GM18526 (cell line): ENCODE measurements around the gene C19orf67.
A peak's percentile ranks its signal among the peaks of the same experiment; 100 is the strongest.

Experiments used
- POLR2A ChIP-seq: IDR thresholded peaks from 3 replicates; pipeline ENCODE4 v1.6.1; 2011; ENCODE audit not compliant: insufficient read length; ENCODE audit errors: extremely low read depth

Gene C19orf67

DNA sequence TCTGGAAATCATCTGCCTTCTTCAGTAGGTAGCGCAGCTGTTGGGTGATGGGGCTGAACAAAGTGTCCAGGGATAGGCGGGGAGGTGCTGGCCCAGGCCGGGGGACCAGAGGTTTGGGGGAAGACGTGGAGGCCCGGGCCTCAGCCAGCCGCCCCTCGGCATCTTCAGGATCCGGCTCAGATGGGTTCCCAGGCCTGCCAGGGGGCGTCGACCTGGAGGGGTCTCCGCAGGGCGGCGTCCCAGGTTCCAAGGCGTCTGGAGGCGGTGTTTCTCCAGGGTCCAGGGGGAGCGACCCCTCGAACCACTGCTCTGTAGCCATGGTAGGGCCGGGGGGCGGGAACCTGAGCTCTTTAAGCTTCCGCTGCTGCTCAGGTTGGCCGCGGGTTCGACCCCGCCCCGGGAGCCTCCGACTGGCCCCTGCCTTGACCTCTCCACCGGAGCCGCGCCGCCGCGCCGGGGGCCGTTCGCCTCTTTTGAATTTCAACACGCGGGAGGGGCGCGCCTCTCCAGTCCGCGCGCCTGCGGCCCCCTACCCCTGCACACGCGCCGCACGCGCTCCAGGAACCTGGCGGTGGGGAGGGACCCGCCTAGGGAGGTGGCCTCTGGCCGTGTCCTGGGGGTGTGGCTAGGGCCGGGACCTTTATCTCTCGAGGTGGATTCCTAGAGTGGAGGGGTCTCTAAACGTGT is at the start of gene C19orf67:
Gene C19orf67 (minus strand): TSS at position 475 of the 687 bp plus-strand sequence. CDS start 156 bp downstream, at position 319.
- no peak for TF ChIP-seq POLR2A

GRCh38 chr19:14135355-14135754 is 49.8 kb upstream of the C19orf67 start:
- no peak for TF ChIP-seq POLR2A

DNA sequence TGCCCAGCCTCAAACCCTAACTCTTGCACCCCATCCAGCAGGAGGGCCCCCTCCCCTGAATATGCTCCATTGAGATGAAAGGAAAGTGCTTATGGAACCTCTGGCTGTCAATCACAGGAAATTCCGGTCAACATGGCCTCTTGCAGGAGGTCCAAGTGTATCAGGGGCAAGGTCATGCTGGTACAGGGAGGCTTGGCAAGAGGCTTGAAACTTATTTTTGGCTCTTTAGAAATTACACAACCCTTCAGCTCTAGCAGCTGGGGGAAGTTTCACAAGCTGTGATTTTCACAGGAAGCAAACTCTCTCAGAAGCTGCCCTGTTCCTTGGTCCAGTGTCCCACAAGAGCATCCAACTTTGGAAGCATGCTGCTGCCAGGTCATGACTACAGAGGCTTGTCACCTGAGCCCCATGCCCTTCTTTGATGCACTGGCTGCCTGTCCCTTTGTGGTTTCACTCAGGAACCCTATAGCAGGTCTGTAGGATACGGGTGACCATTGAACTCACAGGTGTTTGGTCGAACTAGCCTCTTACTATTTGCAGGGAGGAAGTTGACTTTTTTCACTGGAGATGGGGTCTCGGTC is 42.4 kb upstream of the C19orf67 start:
- no peak for TF ChIP-seq POLR2A

DNA sequence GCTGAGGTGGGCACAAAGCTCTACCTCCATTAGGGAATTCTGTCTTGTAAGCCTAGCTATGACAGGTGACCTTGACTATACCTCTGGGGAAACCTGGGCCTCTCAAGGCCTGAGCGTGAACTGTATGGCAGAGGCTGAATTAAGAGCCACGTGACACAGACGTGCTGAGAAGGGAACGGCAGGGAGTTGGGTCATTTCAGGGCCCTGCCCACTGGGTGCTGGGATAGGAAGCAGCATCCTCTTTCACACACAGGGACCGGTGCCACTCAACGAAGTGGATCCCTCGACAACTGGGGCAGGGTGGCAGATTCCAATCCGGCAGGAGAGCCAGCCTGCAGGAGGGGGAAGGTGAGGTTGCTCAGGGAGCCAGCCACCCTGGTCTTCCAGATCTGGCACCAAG is 41.6 kb upstream of the C19orf67 start:
- no peak for TF ChIP-seq POLR2A

DNA sequence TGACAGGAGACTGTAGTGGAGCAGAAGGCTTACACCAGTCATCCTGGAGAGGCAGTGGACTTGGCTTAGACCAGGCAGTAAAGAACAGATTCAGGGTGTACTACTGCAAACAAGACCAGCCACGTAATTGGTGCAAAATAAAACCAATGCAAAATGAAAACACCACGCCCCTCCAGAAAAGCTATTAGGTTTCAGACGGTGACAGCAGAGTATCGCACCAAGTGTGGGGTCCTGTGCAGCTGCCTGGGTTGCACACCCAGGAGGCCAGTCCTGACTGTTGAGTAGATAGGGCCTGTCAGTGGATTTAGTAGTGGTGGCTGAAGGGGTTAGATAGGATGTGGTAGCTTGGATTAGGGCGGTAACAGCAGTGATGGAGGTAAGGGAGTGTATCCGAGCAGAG is 37.3 kb upstream of the C19orf67 start:
- no peak for TF ChIP-seq POLR2A

GRCh38 chr19:14120497-14120780 is 34.9 kb upstream of the C19orf67 start:
- no peak for TF ChIP-seq POLR2A

DNA sequence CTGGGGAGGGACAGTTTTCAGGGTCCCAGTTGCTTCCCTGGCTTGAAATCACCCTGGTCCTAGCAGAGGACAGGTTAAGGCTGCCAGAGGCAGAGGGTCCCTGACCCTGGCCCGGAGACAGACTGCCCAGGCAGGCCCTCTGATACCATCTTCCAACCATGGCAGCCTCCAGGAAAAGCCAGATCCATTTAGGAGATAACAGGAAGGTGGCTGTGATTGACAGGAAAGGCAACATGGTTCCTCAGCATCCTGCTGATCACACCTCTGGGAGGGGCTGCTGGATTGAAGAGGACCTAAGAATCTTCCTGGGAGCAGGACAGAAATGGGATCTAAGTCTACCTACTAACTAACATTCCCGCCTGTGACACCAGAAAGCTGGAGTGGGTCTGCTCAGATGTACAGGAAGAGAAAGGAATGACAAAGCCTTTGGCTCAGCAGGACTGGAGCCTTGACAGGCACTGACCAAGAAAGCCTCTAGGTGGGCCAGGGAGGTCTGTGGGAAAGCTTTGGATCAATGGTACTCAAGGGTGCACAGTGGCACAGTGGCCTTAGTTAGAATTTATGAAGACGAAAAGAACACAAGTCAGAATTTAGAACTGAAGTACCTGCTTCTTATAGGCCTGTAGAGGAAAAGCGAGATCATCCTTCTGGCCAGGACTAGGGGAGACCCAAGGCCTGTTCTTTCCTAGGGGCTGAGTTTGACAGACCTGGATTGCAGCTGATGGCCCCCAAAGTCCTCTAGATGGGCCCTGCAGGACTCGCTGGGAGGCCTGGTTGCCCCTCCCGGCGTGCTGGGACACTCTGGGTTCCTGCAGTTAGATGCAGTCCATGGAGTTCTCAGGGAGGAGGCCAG is 34.3 kb upstream of the C19orf67 start:
- TF ChIP-seq POLR2A, result no peak

DNA sequence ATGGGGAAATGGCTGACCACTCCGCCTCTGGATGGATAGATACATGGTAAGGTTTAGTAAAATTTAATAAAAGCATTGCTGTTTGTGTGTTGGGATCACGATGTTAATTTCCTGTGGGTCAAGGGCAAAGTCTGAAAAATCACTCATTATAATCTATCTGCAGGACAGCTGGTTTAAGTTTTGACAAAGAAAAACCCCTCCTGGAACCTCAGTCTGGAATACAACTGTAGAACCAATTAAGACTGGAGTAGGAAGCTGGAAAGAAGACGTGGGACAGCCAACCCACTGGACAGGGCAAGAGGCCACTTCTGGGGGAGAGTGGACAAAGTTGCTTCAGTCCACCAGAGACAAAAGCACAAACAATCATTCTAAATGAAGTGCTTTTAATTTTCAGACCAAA is 33.6 kb upstream of the C19orf67 start:
- no peak for TF ChIP-seq POLR2A

DNA sequence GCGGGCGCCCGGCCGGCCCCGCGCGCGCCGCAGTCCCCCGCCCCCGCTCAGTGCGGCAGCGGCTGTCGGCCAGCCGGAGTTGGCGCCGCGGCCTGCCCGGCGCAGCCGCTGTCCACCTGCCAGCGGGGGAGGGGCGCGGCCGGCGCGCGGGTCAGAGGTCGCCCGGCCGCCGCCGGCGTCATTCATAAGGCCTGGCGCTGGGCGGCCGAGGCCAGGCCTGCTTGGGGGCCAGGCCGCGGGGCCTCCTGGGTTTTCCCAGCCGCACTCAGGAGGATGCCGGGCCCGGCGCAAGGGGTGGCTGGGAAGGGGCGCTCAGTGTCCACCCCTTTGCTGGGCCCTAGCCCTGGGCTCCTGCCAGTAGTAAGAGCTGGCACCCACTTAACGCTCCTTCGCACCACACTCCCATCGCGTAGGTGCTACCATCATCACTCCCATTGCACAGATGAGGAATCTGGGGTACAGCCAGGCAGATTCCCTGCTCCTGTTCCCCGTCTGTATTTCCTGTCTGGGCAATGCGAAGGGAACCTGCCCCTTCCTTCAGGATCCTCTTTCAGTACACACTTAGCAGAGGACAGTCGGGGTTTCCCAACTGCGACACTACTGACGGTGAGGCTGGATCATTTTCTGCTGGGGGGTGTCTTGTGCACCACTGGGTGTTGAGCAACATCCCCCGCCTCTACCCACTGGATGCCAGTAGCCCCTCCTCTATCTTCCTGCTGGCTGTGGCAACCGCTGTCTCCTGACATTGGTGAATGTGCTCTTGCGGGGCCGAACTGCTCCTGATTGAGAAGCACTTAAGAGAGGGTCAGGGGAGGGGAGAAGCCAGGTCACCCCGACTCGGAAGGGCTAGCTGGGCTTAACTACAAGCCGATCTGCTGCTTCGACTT is 32.8 kb upstream of the C19orf67 start:
- TF ChIP-seq POLR2A, result no peak

- TF ChIP-seq POLR2A, result peak; percentile 34
Measured at GRCh38 chr19:14117668-14118164, 32.1 kb upstream of the C19orf67 start, which contains the start of gene PRKACA. PRKACA (minus strand) TSS chr19:14117762; CDS start chr19:14117547, 215 bp downstream.

GRCh38 chr19:14116918-14117578 is 31.5 kb upstream of the C19orf67 start:
- no peak for TF ChIP-seq POLR2A

GRCh38 chr19:14116525-14116917 is 30.9 kb upstream of the C19orf67 start:
- TF ChIP-seq POLR2A, result no peak

- no peak for TF ChIP-seq POLR2A
Measured at GRCh38 chr19:14115756-14116155, 30.2 kb upstream of the C19orf67 start.

- TF ChIP-seq POLR2A, result no peak
Measured at GRCh38 chr19:14114854-14115253, 29.3 kb upstream of the C19orf67 start.

DNA sequence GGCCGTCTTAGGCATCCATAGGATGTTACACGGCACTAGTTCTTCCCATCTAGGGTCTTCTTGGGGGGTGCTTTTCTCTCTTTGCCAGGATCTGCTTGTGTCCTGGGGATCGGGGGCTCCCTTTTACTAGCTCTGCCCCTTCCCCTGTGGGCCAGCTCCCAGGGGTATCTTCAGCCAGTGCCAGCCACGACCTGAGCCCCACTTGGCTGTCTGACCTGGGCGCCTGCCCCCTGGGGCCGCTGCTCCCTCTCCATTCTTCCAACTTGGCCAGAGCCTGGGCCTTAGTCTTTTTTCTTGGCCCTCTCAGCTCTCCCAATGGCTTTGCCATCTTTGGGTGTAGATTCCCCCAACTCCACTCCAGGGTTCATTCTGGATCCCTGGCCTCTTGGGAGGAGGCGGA is 28.9 kb upstream of the C19orf67 start:
- no peak for TF ChIP-seq POLR2A
